Stimulated activated naive CD4-positive, alpha-beta T cell treated with Interleukin-2 at 50 U/mL for 16 hours (primary cell): ENCODE measurements around the gene RNF112.
"Not testable (repeated sequence)": the region's sequence is repeated elsewhere in the genome, so short reads cannot be mapped to it uniquely, and the experiment has no call there.

Experiments
- DNase-seq: peaks from one replicate; lab custom pipeline; 2025; lab: John Stamatoyannopoulos, UW

RNF112 gene

DNA sequence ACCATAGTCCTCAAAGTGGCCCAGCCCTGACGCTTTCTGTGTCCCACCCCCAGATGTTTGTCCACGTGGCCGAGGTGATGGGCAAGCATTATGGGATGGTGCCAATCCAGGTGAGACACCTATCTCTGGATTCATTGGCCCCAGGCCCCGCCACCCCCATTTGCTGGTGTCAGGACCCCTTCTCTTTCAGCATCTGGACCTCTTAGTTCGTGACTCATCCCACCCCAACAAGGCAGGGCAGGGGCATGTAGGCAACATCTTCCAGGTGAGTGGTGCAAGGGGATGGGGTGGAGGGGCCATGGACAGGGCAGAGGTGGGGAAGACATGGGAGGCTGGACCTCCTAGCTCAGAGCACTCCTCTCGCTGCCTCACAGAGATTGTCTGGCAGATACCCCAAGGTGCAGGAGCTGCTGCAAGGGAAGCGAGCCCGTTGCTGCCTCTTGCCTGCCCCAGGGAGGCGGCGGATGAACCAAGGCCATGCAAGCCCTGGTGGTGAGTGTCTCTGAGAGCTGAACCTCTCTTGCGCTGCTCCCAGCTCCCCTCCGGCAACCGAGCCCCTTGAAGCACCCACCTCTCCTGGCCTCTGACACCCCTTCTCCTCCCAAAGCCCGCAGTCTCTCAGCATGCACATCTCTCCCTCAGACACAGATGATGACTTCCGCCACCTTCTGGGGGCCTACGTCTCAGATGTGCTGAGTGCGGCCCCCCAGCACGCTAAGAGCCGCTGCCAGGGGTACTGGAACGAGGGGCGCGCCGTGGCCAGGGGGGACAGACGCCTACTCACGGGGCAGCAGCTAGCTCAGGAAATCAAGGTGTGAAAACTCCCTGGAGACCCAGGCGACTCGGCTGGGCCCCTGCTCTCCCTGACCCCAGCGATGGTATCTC is 3.6 kb downstream of the RNF112 start:
- DNase-seq = no peak

DNA sequence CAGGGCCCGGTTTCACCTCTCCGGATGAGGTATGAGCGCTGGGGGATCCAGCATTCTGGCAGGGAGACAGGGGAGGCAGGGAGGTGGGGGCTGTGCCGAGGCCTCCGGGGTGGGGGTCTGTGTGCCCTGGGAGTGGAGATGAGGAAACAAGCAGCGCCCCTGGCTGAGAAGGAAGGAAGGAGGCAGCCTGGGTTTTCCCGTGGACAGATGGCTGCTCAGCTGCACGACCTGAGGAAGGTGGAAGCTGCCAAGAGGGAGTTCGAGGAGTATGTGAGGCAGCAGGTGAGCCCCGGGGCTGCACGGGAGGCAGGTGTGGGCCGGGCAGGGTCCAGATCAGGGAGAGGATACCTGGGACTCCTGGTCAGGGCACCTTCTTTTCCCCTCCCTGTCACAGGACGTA is 4.3 kb downstream of the RNF112 start:
- DNase-seq = no peak

DNA sequence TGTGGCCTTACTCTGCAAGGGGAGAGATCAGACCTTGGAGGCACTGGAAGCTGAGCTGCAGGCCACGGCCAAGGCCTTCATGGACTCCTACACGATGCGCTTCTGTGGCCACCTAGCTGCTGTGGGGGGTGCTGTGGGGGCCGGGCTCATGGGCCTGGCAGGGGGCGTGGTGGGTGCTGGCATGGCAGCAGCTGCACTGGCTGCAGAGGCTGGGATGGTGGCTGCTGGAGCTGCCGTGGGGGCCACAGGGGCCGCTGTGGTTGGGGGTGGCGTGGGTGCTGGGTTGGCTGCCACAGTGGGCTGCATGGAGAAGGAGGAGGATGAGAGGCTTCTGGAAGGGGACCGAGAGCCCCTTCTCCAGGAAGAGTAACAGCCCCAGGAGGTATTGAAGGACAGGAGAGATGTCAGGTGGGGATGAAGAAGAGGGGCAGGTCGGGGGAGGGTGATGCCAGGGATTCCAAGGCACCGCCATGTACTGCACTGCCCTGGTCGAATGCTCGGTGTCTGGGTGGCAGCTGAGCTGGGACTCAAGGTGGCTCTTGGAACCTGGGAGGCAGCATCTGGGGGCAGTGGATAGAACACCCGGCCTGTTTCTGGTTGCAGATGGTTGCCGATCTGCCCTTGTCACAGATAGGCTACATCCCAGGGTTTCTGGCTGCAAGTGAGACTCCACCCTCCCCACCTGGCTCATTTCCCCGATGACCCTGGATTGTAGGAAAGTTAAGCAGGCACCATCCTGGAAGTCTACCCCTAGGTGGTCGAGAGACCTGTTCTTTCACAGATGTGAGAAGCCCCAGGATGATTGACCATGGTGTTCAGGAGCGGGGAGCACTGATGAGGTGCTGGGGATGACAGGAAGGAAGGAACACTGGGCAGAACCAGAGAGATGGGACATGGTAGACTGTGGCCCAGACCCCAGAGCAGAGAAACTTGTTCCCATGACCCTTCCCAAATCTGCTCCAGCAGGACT is 5.1 kb downstream of the RNF112 start:
- no peak for DNase-seq

DNA sequence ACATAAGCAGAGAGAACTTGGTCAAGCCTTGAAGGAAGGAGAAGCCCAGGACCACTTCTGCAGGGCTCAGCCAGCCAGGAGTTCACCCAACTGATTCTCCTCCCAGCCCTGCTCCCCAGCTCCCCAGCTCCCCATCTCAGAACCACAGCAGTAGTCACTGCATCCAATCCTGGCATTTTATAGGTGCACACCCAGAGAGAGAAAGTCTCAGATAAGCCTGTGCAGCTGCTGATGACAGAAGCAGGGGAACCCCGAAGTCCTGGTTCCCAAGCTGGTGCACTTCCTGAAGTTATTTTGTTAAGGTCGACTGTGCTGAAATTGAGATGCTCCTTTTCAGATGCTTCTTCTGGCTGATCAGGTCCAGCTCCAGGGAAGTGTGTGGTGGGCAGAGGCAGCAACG is 6.6 kb downstream of the RNF112 start:
- no peak for DNase-seq

DNA sequence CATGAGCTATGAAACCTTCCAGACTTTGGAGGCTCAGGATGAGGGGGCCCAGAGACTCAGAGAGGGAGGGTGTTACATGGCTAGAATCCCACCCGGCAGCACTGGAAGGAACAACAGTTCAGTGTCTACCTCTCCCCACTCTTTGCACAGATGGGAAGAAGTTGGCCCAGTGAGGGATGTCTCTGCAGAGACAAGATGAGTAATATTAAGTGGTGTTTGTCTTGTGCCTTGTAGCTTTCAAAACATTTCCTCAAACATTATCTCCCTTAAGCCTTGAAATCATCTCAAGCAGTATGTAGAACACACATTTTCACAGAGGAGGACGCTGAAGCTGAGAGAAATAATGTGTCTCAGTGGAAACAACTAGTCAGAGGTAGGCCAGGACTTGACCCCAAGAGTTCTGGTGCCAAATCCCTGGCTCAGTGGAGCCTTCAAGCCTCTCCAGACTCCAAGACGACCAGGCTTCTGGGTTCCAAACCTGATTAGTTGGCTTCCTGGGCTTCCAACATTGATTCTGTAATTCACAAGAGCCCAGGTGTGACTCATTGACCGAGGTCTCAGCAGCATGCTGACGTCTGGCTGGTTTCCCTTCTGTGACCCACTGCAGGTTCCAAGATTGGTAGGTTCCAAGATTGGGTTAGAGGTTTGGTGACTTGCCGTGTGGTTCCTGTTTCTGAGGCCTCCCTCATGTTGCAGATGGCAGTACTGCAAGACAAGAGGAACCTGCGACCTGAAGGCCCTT is 7.4 kb downstream of the RNF112 start:
- DNase-seq = no peak

DNA sequence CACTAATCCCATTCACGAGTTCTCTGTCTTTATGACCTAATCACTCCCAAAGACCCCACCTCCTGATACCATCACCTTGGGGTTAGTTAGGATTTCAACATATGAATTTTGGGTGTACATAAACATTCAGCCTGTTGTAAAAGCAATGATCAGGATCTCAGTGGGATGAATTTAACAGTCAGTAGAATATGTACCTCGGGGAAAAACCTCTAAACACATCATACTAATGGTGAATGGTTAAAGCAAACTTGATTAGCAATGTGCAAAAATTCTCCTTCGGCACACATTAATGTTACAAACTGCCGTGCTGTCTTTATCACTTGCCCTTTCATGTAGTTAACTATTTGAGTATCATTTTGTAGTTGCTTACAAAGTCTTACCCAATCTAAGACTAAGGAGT is 10.2 kb downstream of the RNF112 start:
- DNase-seq = no peak

DNA sequence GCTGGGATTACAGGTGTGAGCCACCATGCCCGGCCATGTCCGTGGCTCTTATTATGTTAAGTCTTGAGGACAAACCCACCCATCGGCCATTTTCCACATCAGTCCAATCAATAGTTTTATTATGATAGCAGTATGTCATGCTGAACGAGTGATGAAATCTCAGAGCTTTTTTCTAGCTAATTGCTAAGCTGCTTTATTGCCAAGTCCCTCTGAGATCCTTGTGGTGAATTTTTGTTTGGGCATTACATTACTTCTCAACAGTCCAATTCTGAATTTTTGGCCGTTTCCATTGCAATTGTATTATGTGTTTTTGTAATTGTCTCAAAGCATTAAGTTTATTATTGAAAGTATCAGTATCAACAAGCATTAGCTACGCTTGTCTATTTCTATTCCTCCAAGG is 10.9 kb downstream of the RNF112 start:
- DNase-seq = no peak

DNA sequence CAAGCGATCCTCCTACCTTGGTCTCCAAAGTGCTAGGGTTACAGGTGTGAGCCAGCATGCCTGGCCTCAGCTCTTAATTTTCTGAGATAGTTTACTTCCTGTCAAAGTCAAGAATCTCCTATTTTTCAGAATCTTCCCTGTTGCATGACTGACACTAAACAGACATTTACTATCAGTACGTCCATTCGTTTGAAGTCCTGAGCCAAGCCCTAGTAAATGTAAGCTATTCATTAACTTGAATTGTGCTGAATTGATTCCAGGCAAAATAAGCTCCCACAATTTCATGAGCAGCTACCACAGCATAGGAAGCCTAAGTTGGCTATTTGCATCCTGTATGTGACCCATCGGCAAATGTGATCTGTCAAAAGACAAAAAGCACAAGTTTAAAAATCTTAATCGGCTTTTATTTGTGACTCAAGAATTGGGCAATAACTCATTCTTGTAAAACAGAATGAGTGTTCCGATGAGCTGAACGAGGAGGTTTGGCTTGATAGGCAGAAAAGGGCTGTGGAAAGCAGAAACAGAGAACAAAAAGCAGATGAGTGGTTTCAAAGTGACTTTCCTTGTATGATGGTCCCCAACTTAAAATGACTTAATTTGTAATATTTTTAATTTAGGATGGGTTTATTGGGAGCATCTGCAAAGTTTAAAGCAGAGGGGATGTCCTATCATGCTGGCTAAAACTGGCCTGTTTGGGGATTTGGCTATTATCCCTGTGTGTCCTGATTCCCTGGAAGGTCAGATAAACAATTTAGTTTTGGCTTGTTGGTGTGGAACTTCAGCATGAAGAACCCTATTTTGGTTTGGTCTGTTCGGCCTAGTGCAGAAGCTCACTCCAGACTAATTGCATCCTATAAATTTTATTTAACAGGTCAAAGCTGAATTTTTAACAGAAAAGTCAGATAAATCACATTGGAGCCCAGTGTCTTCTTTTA is 14.2 kb downstream of the RNF112 start:
- no peak for DNase-seq

DNA sequence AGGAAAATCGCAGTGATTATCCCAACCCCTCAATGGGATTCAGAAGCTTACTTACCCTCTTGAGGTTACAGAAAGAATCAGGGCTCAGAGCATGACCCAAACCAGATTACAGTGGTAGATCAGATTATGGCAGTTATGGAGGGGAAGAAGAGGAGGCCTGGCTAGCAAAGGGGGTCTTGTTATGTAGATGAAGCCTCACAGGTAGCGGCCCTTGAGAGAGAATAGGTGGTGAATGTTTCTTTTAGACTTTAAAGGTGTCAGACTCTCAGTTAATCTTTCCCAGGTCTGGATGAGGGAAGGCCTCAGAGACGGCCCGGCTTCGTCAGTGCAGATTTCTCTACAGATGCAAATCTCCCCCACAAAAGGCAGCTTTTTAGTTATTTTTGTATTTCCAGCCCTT is 15.6 kb downstream of the RNF112 start:
- no peak for DNase-seq

DNA sequence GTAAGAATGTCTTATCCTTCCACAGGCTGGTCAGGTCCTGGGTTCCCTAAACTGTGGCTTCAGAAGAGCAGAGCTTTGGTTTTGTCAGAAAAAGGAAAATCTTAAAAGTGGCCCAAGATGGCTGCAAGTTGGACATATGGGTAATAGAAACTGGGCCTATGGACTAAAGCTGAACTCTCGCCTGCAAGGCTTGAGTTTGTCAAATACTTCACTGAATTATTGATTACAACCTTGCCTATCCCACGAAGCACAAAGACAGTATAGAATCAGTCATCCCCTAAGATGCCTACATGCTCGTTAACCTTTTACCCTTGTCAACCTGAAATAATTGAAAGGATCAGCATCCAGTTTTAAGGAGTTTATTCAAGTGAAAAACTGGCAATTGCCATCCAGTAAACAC is 20.7 kb downstream of the RNF112 start:
- no peak for DNase-seq

DNA sequence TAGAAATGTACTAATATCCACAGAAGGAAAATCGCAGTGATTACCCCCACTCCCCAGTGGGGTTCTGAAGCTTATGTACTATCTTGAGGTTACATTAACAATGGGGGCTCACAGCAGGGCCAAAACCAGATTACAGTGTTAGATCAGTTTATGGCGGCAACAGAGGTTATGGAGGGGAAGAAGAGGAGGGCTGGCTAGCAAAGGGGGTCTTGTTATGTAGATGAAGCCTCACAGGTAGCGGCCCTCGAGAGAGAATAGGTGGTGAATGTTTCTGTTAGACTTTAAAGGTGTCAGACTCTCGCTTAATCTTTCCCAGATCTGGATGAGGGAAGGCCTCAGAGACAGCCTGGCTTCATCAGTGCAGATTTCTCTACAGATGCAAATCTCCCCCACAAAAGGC is 22.2 kb downstream of the RNF112 start:
- no peak for DNase-seq

DNA sequence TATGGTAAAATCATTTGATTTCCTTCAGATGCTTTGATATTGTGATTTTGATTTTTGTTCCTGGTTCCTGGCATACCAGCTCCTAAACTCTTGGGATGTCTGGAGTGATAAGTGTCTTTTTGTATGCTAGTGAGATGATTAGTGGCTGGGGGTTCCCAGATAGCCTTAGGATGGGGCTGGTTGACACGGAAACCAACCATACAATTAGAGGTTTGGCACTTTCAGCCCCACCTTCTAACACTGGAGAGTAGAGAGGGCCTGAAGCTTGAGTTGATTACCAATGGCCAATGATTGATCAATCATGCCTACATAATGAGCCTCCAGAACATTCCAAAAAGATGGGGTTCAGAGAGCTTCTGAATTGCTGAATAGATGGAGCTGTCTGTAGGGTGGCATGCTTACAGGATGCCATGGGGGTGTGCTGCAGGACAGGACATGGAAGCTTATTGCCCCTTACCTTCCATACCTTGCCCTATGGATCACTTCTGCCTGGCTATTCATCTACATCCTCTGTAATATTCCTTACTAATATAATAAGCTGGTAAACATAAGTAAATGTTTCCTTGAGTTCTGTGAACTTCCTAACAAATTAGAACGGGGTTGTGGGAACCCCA is 22.8 kb downstream of the RNF112 start:
- DNase-seq = no peak

DNA sequence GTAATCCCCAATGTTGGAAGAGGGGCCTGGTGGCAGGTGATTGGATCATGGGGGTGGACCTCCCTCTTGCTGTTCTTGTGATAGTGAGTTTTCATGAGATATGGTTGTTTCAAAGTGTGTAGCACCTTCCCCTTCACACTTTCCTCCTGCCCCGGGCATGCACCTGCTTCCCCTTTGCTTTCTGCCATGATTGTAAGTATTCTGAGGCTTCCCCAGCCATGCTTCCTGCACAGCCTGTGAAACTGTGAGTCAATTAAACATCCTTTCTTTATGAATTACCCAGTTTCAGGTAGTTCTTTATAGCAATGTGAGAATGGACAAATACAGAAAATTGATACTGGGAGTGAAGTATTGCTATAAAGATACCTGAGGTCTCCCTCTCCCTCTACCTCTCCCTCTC is 29.4 kb downstream of the RNF112 start:
- DNase-seq = no peak

DNA sequence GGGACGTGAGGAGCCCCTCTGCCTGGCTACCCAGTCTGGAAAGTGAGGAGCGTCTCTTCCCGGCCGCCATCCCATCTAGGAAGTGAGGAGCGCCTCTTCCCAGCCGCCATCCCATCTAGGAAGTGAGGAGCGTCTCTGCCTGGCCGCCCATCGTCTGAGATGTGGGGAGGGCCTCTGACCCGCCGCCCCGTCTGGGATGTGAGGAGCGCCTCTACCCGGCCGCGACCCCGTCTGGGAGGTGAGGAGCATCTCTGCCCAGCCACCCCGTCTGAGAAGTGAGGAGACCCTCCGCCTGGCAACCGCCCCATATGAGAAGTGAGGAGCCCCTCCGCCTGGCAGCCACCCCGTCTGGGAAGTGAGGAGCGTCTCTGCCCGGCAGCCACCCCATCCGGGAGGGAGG is 30.3 kb downstream of the RNF112 start:
- not testable (repeated sequence) for DNase-seq

DNA sequence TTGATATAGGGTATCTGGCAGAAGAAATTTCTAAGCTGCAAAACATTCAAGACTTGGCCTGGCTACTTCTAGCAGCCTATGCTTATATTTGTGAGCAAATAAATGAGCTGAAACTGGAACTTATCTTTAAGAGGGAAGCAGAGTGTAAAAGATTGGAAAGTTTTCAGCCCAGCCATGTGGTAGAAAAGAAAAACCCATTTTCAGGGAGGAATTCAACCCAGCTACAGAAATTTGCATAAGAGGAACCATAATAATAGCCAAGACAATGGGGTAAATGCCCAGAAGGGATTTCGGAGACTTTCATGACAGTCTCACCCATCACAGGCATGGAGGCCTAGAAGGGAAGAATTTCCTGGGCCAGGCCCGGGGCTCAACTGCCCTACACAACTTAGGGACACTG is 31.7 kb downstream of the RNF112 start:
- DNase-seq = no peak

DNA sequence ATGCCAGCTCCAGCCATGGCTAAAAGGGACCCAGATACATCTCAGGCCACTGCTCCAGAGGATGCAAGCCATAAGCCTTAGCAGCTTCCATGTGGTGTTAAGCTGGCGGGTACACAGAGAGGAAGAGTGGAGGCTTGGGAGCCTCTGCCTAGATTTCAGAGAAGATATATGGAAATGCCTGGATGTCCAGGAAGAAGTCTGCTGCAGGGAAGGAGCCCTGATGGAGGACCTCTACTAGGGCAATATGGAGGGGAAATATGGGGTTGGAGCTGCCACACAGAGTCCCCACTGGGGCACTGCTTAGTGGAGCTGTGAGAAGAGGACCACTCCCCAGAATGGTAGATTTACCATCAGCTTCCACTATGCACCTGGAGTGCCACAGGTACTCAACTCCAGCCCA is 32.1 kb downstream of the RNF112 start:
- DNase-seq = no peak

DNA sequence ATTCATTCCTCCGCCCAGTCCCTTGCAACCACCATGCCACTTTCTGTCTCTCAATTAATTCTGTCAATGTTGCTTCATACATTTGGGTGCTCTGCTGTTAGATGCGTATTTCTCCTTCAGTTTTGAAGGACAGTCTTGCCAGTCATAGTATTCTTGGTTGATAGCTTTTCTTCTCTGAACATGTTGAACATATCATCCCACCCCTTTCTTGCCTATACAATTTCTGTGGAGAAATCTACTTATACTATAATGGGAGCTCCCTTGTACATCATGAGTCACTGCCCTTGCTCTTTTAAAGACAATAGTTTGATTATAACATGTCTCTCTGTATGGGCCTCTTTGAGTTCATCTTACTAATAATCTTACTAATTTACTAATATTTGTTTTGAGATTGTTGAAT is 34.1 kb downstream of the RNF112 start:
- no peak for DNase-seq

DNA sequence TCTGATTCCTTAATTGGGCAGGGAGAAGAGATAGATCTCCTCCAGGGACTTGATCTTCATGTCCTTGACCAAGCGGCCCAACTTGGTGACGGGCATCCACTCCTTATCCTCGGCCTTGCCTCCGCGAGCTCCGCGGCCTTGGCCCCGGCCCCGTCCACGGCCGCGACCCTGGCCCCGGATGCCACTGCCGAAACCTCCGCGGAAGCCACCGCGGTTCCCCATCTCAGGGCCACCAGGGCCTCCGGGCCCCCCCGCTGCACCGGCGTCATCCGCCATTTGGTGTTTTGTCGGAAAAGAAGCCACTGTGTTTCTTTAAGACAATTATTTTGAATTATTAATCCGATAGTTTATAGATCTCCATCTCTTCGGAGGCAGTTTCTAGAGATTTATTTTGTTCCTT is 35.5 kb downstream of the RNF112 start:
- DNase-seq = not testable (repeated sequence)

DNA sequence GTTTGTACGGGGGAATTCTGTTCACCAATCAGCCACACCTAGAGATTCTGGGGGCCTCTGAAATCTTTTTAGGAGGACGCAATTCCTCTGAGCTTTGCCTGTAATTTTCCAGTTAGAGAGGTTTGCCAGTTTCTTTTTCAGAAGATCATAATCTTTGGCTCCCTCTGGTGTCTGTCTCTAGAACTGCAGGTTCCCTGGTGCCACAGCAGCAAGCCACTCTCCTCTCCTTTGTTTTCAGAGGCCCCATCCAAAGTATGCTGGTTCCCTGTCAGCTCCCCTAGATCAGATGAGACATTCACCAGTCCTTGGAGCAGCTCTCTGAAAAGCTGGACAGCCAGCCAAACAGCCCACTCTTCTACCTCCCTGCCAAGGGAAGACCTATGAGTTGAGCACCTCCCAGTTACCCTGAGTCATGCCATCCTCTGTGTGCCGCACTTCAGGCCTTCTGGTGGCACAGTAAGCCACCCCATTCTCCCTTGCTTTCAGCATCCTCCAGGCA is 36.1 kb downstream of the RNF112 start:
- DNase-seq = peak; percentile 47
